ENCODE measurements around the gene RIMBP2. TPM values are rescaled to one million over a fixed set of nuclear protein-coding genes. Genes with fewer than 3 reads are reported as not detected.

Gene RIMBP2
- polyA plus RNA-seq, 1 donor from 2014 or later = 14.6 TPM

- Histone ChIP-seq H3K9ac (ENCODE audit: low read length) (no peak overlapping the region), H3K79me2 (replicated peaks; ENCODE audit: insufficient read depth, low read length) (no peaks in the 10 kb centered on the region), H3K36me3 (ENCODE audit: insufficient read depth, low read length) (peaks cover 19% of the 10 kb centered on the region), H2AFZ (ENCODE audit: low read depth, low read length) (no peak overlapping the region), H3F3A (ENCODE audit: insufficient read depth, low read length, poor library complexity, severe bottlenecking) (no peaks in the 10 kb centered on the region), H3K4me3 (ENCODE audit: low read length) (no peak overlapping the region), H3K9me2 (ENCODE audit: insufficient read depth, low read length) (no peaks in the 10 kb centered on the region), H3K9me3 (ENCODE audit: low read length) (peaks cover 9% of the 10 kb centered on the region), H3K27ac (ENCODE audit: low read length) (no peak overlapping the region), H3K4me2 (ENCODE audit: low read length) (no peak overlapping the region), H3K27me3 (ENCODE audit: insufficient read depth, low read depth, low read length) (no peaks in the 10 kb centered on the region), H4K20me1 (ENCODE audit: insufficient read depth) (no peaks in the 10 kb centered on the region)
- TF ChIP-seq REST (IDR thresholded peaks at IDR 0.05; ENCODE audit: borderline replicate concordance) (no peak), RAD21 (conservative IDR thresholded peaks at IDR 0.05) (no peak), POLR2AphosphoS5 (IDR thresholded peaks at IDR 0.05) (no peak), EZH2 (IDR thresholded peaks at IDR 0.05; ENCODE audit: borderline replicate concordance, insufficient read depth, low read length, poor library complexity, severe bottlenecking) (no peak), SMC3 (conservative IDR thresholded peaks at IDR 0.05; ENCODE audit: poor library complexity) (no peak), MXI1 (conservative IDR thresholded peaks at IDR 0.05; ENCODE audit: poor library complexity, severe bottlenecking) (no peak), CTCF (IDR thresholded peaks at IDR 0.05; ENCODE audit: poor library complexity, severe bottlenecking) (no peak), EP300 (conservative IDR thresholded peaks at IDR 0.05; ENCODE audit: poor library complexity, severe bottlenecking) (no peak), TAF1 (IDR thresholded peaks at IDR 0.05; ENCODE audit: low read depth) (no peak)
These were observed 282.3 kb downstream of the RIMBP2 start for GRCh38 chr12:130433834-130434233.

- Histone ChIP-seq H3K79me2 (replicated peaks; ENCODE audit: insufficient read depth, low read length) (no peaks in the 10 kb centered on the region), H3K9ac (ENCODE audit: low read length) (no peak overlapping the region), H3K27ac (ENCODE audit: low read length) (no peak overlapping the region), H3K4me2 (ENCODE audit: low read length) (no peak overlapping the region), H3K4me3 (ENCODE audit: low read length) (no peak overlapping the region), H2AFZ (ENCODE audit: low read depth, low read length) (no peak overlapping the region), H4K20me1 (ENCODE audit: insufficient read depth) (no peaks in the 10 kb centered on the region), H3K9me3 (ENCODE audit: low read length) (peaks cover 9% of the 10 kb centered on the region), H3F3A (ENCODE audit: insufficient read depth, low read length, poor library complexity, severe bottlenecking) (no peaks in the 10 kb centered on the region), H3K36me3 (ENCODE audit: insufficient read depth, low read length) (peaks cover 19% of the 10 kb centered on the region), H3K27me3 (ENCODE audit: insufficient read depth, low read depth, low read length) (no peaks in the 10 kb centered on the region), H3K9me2 (ENCODE audit: insufficient read depth, low read length) (no peaks in the 10 kb centered on the region)
- TF ChIP-seq CTCF (IDR thresholded peaks at IDR 0.05; ENCODE audit: poor library complexity, severe bottlenecking) = no peak
- TF ChIP-seq RAD21 (conservative IDR thresholded peaks at IDR 0.05) = no peak
- no peak for TF ChIP-seq MXI1 (conservative IDR thresholded peaks at IDR 0.05; ENCODE audit: poor library complexity, severe bottlenecking)
- no peak for TF ChIP-seq SMC3 (conservative IDR thresholded peaks at IDR 0.05; ENCODE audit: poor library complexity)
- TF ChIP-seq POLR2AphosphoS5 (IDR thresholded peaks at IDR 0.05) = no peak
- no peak for TF ChIP-seq TAF1 (IDR thresholded peaks at IDR 0.05; ENCODE audit: low read depth)
- TF ChIP-seq EP300 (conservative IDR thresholded peaks at IDR 0.05; ENCODE audit: poor library complexity, severe bottlenecking) = no peak
- no peak for TF ChIP-seq EZH2 (IDR thresholded peaks at IDR 0.05; ENCODE audit: borderline replicate concordance, insufficient read depth, low read length, poor library complexity, severe bottlenecking)
- TF ChIP-seq REST (IDR thresholded peaks at IDR 0.05; ENCODE audit: borderline replicate concordance) = no peak
These were observed 282.7 kb downstream of the RIMBP2 start for GRCh38 chr12:130433411-130433810.

Data from neural cell (in vitro differentiated cells).